IMR-90 (cell line): Measurements from ENCODE around the gene GRM4. TPM values are rescaled to one million over a fixed set of nuclear protein-coding genes. Genes with fewer than 3 reads are reported as not detected.

Experiments
- MAZ ChIP-seq: IDR thresholded peaks from 2 replicates; pipeline ENCODE4 v1.6.1; 2012; ENCODE audit warnings: low read depth, mild to moderate bottlenecking, low read length, improper control_type of control experiment, moderate library complexity, borderline replicate concordance
- polyA plus RNA-seq, 3 experiments: library from polyadenylated mRNA; depleted of rRNA; stranded (reverse); fragments of >200 nt; gene quantifications; 2 replicates each; pipeline ENCODE4 v1.2.3, GENCODE V29; 2012; ENCODE audit warnings: low replicate concordance in 1 of 3
- total RNA-seq: library from RNA; depleted of rRNA; stranded (reverse); fragments of >200 nt; gene quantifications from 2 replicates; pipeline ENCODE4 v1.2.3, GENCODE V29; 2012
- TF ChIP-seq, protein P1 (sequence below): conservative IDR thresholded peaks from 2 replicates; pipeline ENCODE4 v1.5.1; 2012; ENCODE audit warnings: mild to moderate bottlenecking, low read depth, low read length, improper control_type of control experiment

The GRM4 gene
- total and polyA plus RNA-seq, 2 of the 4 experiments (the other 2 are of a cell fraction) = 0.02 TPM; not detected in 1

DNA sequence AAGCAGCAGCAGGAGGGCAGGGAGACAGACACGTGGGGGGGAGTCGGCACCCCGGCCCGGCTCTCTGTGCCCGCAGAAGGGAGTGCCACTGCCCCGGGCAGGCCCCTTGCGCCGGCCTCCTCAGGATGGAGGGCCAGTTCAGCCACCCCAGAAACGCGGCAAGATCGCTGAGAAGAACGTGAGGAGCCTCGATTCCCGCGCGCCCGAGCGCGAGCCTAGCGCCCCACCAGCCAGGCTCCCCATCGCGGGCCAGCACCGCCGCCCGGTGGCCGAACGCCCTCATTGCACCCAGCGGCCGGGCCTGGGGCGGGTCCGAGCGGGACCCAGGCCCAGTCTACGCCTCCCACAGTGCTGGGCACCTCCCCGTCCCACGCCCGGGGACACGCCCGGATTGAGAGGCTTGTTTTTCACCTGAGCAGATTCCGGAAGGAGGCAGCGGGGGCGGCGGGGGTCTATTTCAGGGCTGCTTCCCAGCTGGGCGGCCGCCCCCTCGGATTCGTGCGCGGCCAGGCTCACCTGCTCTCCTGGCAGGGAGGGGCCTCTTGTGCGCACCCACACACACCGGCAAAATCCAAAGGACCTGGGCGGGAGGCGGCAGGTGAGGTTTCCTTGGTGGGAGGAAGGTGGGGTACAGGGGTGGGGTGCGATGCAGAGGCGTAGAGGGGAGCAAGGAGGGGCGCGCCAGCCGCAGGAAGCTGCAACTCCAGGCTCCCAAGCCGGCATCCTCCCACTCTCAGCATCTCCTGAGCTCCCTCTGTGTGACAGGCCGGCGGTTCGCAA lies 9.0 kb upstream of the GRM4 start (continued):
- TF ChIP-seq, protein P1, sequence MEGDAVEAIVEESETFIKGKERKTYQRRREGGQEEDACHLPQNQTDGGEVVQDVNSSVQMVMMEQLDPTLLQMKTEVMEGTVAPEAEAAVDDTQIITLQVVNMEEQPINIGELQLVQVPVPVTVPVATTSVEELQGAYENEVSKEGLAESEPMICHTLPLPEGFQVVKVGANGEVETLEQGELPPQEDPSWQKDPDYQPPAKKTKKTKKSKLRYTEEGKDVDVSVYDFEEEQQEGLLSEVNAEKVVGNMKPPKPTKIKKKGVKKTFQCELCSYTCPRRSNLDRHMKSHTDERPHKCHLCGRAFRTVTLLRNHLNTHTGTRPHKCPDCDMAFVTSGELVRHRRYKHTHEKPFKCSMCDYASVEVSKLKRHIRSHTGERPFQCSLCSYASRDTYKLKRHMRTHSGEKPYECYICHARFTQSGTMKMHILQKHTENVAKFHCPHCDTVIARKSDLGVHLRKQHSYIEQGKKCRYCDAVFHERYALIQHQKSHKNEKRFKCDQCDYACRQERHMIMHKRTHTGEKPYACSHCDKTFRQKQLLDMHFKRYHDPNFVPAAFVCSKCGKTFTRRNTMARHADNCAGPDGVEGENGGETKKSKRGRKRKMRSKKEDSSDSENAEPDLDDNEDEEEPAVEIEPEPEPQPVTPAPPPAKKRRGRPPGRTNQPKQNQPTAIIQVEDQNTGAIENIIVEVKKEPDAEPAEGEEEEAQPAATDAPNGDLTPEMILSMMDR = peak; percentile 96
- peak; percentile 87; the same call in 1 of the 2 replicates for TF ChIP-seq MAZ
